GM12874 (cell line): ENCODE results near the gene FXYD6.

Experiments
- TF ChIP-seq, protein P1 (sequence below): IDR thresholded peaks from 2 replicates; pipeline ENCODE4 v1.5.1; 2011; ENCODE audit warnings: low read depth, mild to moderate bottlenecking, control low read depth, low read length, moderate library complexity; ENCODE audit not compliant: insufficient read depth

FXYD6 gene

DNA sequence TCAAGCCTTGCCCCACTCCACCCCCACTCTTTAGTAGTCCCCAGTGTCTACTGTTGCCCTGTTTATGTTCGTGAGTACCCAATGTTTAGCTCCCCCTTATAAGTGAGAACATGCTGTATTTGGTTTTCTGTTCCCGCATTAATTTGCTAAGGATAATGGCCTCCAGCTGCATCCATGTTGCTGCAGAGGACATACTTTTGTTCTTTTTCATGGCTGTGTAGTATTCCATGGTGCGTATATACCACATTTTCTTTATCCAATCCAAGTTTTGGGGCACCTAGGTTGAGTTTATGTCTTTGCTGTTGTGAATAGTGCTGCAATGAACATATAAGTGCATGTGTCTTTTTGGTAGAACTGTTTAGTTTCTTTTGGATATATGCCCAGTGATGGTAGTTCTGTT, 16.2 kb upstream of the FXYD6 start:
- TF ChIP-seq, protein P1, sequence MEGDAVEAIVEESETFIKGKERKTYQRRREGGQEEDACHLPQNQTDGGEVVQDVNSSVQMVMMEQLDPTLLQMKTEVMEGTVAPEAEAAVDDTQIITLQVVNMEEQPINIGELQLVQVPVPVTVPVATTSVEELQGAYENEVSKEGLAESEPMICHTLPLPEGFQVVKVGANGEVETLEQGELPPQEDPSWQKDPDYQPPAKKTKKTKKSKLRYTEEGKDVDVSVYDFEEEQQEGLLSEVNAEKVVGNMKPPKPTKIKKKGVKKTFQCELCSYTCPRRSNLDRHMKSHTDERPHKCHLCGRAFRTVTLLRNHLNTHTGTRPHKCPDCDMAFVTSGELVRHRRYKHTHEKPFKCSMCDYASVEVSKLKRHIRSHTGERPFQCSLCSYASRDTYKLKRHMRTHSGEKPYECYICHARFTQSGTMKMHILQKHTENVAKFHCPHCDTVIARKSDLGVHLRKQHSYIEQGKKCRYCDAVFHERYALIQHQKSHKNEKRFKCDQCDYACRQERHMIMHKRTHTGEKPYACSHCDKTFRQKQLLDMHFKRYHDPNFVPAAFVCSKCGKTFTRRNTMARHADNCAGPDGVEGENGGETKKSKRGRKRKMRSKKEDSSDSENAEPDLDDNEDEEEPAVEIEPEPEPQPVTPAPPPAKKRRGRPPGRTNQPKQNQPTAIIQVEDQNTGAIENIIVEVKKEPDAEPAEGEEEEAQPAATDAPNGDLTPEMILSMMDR = no peak

DNA sequence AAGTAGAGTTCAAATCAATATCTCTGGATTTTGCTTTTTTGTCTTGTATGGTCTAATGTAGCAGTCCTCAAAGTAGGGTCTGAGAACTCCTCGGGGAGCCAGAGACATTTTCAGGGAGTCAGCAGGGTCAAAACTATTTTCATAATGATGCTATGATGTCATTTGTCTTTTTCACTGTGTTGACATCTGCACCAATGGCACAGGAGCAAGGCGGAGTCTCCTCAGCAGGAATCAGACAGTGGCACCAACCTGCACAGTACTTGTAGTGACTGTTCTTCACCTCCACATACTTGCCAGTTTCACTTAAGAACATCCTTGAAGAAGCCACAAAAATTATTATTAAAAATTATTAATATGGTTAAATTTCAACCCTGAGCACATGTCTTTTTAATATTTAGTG, 14.9 kb upstream of the FXYD6 start:
- TF ChIP-seq, protein P1 = no peak

DNA sequence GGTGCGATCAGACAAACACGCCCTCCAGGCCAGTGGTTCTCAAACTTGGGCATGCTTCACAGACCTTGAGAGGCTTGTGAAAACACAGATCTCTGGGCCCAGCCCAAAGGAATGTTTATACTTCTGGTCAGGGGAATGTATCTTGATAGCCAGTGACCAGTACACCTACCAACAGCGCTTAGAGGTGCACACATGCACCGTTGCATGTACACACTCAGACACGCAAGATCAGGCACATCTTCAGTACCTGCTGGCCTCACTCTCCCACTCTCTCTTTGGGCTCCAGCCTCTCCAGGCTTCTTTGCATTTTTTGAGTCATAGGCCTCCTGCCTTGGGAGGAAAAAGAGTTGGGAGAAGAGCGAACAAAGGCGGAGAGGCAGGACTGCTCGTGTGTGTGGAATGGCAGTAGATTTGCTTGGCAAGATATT, 11.7 kb upstream of the FXYD6 start:
- TF ChIP-seq, protein P1 = no peak

DNA sequence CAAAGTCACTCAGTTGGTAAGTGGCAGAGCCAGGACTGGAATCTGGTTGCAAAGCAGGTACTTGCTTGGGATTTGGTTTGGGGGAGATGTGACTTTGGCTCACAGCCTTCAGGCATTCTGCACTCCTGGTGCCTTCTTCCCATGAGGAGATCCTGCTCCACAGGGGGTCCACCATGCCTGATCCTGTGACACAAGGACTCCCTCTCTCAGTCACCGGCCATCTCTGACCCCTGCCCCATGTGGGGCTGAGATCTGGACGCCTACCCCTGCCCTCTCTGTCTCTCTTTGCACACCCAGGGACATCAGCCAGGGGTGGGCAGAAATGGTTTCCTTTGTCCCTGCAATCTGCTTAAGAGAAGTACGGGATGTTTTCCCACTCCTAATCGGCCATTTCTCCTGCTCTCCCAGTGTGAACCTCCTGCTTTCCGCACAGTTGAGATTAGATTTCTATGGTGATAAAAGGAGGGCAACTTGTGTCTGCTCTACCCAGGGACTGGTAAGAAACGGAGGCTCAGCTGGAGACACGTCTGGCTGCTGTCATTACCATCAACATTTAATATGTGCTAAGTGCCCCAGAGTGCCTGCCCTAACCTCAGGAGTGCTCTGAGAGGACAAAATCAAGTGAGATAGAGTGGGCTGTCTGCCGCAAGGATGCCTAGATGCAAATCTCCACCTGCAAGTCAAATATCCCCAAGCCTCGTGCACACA, 11.1 kb upstream of the FXYD6 start:
- TF ChIP-seq, protein P1 = no peak

DNA sequence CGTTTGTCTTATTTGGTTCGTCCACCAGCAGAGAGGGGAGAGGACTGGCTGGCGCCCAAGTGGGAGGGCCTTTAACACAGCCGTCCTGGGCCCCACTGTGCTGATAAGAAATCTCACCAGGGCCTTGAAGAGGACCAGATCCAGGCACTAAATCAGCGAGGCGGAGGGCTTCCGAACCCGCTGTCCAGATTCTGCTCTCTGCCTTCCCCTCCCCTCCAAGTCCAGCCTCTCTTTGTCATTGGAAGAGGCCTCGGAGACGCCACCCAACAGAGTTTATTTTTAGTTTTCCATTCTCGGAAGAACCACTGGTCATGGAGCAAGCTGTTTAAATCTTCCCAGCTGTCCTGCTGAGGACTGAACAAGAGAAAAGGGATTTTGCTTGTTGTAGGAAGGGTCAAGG, 9.3 kb upstream of the FXYD6 start:
- TF ChIP-seq, protein P1 = no peak

DNA sequence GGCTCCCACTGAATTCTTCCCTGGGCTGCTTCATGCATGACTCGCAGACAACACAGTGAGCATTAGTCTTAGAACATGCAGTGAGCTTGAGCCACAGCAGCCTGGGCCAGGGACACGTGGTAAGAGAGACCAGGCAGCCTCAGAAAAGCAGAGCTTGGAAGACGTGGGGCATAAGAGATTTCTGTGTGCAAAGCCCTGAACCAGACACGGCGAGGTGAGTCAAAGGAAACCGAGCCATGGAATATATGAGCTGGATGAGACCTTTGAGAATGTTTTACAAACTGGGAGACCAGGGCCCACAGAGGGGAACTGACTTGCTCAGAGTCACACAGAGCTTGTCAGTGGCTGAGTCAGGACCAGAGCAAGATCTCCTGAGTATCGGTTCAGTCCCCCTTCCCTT, 8.5 kb upstream of the FXYD6 start:
- TF ChIP-seq, protein P1 = no peak

DNA sequence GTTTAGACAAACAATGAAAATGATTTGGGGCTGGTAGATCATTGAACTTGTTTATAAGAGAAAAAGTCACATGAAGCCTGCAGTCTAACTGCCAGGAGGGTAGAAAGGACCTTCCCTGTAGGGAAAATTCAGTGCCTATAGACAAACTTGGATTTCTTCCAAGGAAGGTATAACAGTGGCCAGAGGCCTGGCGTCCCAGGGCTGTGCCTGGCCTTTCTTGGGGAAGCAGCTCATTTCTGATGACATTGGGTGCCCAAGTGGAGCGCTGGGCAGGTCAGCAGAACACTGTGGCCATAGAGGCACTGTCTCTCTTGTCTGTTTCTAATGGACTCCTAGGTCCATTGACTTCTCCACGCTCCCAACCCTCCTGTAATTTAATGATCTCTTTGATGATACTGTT, 6.6 kb upstream of the FXYD6 start:
- TF ChIP-seq, protein P1 = no peak
